ENCODE data around the gene XG.
"Not testable (repeated sequence)": the region's sequence is repeated elsewhere in the genome, so short reads cannot be mapped to it uniquely, and the experiment has no call there.

XG gene

DNA sequence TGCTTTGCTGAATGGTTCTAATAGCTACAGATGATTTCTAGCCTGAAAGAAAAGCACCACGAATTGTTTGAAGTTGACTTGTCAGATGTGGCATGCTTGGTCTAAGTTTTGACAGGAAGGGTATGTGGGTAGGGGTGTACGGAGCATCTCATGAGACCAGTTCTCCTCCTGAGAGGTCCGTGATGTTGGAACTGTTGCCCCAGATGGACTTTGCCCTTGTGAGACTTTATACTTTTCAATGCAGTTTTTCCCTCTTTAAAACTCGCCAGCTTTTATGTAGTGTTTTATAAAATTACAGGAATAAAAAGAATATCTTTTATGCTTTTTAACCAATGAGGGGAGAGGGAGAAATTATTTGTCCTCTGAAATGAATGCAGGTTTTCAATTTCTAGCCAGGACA, 16.6 kb upstream of the XG start:
- no peak for DNase-seq

DNA sequence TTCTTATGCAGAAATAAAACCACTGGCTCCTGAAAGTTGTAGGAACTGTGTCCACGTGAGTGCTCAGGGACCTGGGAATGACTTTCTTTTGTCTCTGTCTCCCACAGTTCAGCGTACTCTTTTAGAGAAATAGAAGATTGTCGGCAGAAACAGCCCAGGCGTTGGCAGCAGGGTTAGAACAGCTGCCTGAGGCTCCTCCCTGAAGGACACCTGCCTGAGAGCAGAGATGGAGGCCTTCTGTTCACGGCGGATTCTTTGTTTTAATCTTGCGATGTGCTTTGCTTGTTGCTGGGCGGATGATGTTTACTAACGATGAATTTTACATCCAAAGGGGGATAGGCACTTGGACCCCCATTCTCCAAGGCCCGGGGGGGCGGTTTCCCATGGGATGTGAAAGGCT, 11.2 kb upstream of the XG start:
- no peak for DNase-seq

DNA sequence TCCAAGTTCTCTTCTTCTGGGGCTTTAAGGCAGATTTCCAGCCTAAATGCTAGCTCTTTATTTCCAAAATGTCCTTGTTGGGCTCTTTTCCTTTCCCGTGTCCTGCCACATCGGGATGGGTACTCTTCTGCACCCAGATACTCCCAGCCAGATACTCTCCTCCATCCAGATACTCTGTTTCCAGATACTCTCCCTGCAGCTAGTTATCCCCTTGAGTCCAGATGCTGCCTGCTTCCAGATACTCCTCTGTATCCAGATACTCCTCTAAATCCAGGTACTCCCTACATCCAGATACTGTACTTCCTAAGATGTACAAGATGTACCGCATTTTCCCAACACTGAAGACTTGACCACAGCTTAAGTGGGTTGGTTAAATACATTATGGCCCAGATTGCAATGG, 10.5 kb upstream of the XG start:
- no peak for DNase-seq

DNA sequence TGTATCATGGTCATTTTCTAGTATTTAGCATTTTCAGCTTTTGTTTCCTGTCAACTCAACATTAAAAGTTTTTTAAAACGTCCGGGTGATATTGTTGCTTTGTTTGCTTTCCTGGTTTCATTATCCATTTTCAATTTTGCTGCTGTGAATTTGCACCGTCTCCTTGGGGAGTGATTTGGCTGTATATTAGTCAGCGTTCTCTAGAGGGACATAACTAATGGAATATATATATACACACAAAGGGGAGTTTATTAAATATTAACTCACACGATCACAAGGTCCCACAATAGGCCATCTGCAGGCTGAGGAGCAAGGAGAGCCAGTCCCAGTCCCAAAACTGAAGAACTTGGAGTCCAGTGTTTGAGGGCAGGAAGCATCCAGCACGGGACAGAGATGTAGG, 5.6 kb upstream of the XG start:
- not testable (repeated sequence) for DNase-seq

DNA sequence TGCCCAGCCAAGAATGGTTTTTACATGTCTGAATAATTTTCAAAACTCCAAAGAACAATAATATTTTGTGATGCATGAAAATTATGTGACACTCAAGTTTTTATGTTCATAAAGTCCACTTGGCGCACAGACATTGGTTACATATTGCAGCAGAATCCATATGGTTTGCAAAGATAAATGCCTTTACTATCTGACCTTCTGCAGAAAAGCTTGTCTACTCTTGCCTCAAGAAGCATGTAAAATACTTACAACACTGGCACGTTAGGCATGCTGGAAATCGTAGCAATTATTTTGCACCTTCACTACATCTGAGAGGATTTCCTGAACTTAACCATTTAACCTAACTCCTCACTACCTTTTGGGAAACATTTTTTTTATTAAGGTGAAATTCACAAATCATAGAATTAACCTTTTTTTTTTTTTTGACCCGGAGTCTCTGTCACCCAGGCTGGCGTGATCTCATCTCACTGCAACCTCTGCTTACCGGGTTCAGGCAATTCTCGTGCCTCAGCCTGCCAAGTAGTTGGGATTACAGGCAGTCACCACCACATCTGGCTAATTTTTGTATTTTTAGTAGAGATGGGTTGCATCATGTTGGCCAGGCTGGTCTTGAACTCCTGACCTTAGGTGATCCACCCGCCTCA, 3.5 kb upstream of the XG start:
- DNase-seq: no peak

DNA sequence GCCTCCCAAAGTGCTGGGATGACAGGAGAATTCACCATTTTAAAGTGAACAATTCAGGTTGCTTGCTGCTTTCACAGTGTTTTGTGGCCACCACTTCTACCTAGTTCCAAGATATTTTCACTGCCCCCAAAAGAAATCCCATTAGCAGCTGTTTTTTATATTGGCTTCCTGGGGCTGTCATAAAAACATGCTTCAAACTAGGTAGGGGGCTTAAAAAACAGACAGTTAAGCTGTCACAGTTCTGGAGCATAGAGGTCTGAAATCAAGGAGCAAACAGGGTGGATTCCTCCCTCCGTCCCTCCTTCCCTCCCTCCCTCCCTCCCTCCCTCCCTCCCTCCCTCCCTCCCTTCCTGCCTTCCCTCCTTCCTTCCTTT, 3.0 kb upstream of the XG start:
- no peak for DNase-seq

GRCh38 chrX:2751291-2751690, 549 bp upstream of the XG start:
- DNase-seq: no peak

- DNase-seq: not testable (repeated sequence)
Measured at GRCh38 chrX:2752441-2752840, 601 bp downstream of the XG start.

GRCh38 chrX:2755163-2755715, 3.4 kb downstream of the XG start:
- not testable (repeated sequence) for DNase-seq

DNA sequence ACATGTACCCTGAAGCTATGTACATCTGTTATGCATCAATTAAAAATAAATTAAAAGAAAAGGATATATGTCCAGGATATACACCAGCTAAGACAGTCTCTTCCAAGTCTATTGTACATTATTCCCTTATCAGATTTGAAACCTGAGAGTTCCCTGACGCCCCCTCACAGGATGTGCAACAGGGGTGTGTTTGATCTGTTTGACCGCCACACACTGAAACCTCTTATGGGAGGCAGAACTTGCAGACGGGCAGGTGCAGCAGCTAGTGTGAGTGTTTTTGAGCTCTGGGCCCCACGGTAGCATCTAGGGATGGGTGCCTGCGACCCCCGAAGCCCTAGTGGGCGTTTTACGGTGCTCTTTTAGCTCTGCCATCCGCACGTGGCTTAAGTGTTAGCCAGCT, 4.7 kb downstream of the XG start:
- no peak for DNase-seq

- DNase-seq: no peak
Measured at GRCh38 chrX:2761246-2761645, 9.4 kb downstream of the XG start.

GRCh38 chrX:2762671-2763070, 10.8 kb downstream of the XG start:
- DNase-seq: not testable (repeated sequence)

- not testable (repeated sequence) for DNase-seq
Measured at GRCh38 chrX:2764766-2765548, 13.1 kb downstream of the XG start.

DNA sequence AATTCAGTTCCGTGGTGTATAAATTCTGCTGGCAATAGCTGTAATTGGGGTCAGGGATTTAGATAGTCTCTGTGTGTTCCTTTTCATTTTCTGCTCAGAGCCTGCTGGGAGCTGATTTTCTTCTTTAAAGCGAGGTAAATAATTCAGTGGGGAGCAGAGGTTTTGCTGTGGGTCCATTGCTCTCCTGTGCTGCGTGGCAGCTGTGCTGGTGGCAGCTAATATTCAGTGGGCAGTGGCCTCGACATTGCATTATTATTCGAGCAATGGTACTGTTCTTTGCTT, 13.7 kb downstream of the XG start:
- no peak for DNase-seq

GRCh38 chrX:2766906-2767305, 15.1 kb downstream of the XG start:
- no peak for DNase-seq

- no peak for DNase-seq
Measured at GRCh38 chrX:2767631-2768455, 16.0 kb downstream of the XG start.

- DNase-seq: no peak
Measured at GRCh38 chrX:2769615-2770014, 17.8 kb downstream of the XG start.

GRCh38 chrX:2773166-2774055, 21.6 kb downstream of the XG start:
- not testable (repeated sequence) for DNase-seq

GRCh38 chrX:2774057-2774456, 22.2 kb downstream of the XG start:
- no peak for DNase-seq

DNA sequence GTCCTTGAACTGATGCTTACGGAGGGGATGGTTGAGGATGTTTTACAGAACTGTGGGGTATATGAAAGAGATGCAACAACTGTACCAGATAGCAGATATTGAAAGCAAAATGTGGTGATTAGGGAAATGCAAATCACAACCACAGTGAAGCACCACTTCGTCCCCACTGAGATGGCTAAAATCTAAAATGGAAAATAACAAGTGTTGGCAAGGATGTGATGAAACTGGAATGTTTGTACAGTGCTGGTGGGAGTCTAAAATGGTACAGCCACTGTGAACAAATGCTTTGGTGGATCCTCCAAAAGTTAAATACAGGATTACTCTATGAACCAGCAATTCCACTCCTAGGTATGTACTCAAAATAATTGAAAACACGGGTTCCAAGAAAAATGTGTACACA, 22.9 kb downstream of the XG start:
- DNase-seq: no peak

GRCh38 chrX:2780472-2781225, 28.8 kb downstream of the XG start:
- not testable (repeated sequence) for DNase-seq

GRCh38 chrX:2781226-2781571, 29.4 kb downstream of the XG start:
- no peak for DNase-seq

Measured in activated naive CD4-positive, alpha-beta T cell treated with anti-CD3 and anti-CD28 coated beads, Interleukin-2, amount 50 U/mL, for 16 hours (primary cell).